Keratinocyte (primary cell): ENCODE data around the gene SHE. TPM values are rescaled to one million over a fixed set of nuclear protein-coding genes. Genes with fewer than 3 reads are reported as not detected.

ENCODE experiments used
- DNase-seq: peaks from one replicate; pipeline ENCODE4 v3.0.0-alpha.2; 2011; ENCODE audit warnings: low read depth, missing footprints, low spot score
- FAIRE-seq: peaks from 2 replicates; lab custom pipeline; 2011; peaks lifted over from hg19 to GRCh38; lab: Jason Lieb, UNC
- H2AFZ ChIP-seq: 2 replicates; pipeline ENCODE4 v1.6.0; 2012; ENCODE audit warnings: low read length, control low read depth, inconsistent platforms; ENCODE audit not compliant: control insufficient read depth
- H3K27ac ChIP-seq: 2 replicates; pipeline ENCODE4 v1.5.1; 2011; ENCODE audit warnings: low read length; ENCODE audit not compliant: control insufficient read depth, insufficient read depth
- H3K27me3 ChIP-seq: 3 replicates; pipeline ENCODE4 v1.6.0; 2011; ENCODE audit warnings: low read length; ENCODE audit not compliant: control insufficient read depth, insufficient read depth; ENCODE audit errors: extremely low read depth
- H3K36me3 ChIP-seq, 2 experiments: 2 replicates in 1 of 2; 3 replicates in 1 of 2; pipeline ENCODE4 v1.5.1; 2011; ENCODE audit warnings: low read length in 2 of 2, mild to moderate bottlenecking in 1 of 2; ENCODE audit not compliant: control insufficient read depth in 2 of 2, insufficient read depth in 2 of 2; ENCODE audit errors: extremely low read depth in 1 of 2
- H3K4me1 ChIP-seq: 3 replicates; pipeline ENCODE4 v1.5.1; 2011; ENCODE audit warnings: low read length; ENCODE audit not compliant: control insufficient read depth, insufficient read depth; ENCODE audit errors: extremely low read depth
- H3K4me2 ChIP-seq: 3 replicates; pipeline ENCODE4 v1.6.0; 2011; ENCODE audit warnings: low read depth, low read length; ENCODE audit not compliant: control insufficient read depth, insufficient read depth; ENCODE audit errors: extremely low read depth
- H3K4me3 ChIP-seq, 3 experiments: fragments of 200-600 bp in 1 of 3; sonication (generic) in 1 of 3; 2 replicates in 2 of 3; 3 replicates in 1 of 3; pipeline ENCODE4 v1.5.1; 2011 to 2016; ENCODE audit warnings: low read length in 3 of 3, mild to moderate bottlenecking in 3 of 3, control low read depth in 2 of 3, inconsistent platforms in 1 of 3, low read depth in 1 of 3, mixed read lengths in 1 of 3, mixed run types in 1 of 3, moderate library complexity in 1 of 3; ENCODE audit not compliant: control insufficient read depth in 2 of 3, insufficient read depth in 2 of 3; ENCODE audit errors: extremely low read depth in 1 of 3
- H3K79me2 ChIP-seq: 2 replicates; pipeline ENCODE4 v1.6.0; 2012; ENCODE audit warnings: low read length; ENCODE audit not compliant: control insufficient read depth, insufficient read depth
- H3K9ac ChIP-seq: 3 replicates; pipeline ENCODE4 v1.6.0; 2011; ENCODE audit warnings: low read length; ENCODE audit not compliant: control insufficient read depth, insufficient read depth; ENCODE audit errors: extremely low read depth
- H3K9me1 ChIP-seq: 3 replicates; pipeline ENCODE4 v1.6.0; 2011; ENCODE audit warnings: low read length; ENCODE audit not compliant: control insufficient read depth, insufficient read depth; ENCODE audit errors: extremely low read depth
- H3K9me3 ChIP-seq: 2 replicates; pipeline ENCODE4 v1.5.1; 2012; ENCODE audit warnings: low read depth, low read length; ENCODE audit not compliant: control insufficient read depth
- H4K20me1 ChIP-seq: 3 replicates; pipeline ENCODE4 v1.6.0; 2011; ENCODE audit warnings: low read length; ENCODE audit not compliant: control insufficient read depth, insufficient read depth; ENCODE audit errors: extremely low read depth
- EZH2 ChIP-seq: IDR thresholded peaks from one replicate; pipeline ENCODE4 v1.6.1; 2012; ENCODE audit warnings: inconsistent platforms, mild to moderate bottlenecking, low read length, moderate library complexity
- dilution Hi-C: fragments of 300-500 bp; cut with MboI; formaldehyde crosslinking; loops from one replicate; pipeline ENCODE4 v1.7.0; 2020; ENCODE audit warnings: low sequenced_read_pairs; ENCODE audit not compliant: extremely low pct_ligation_motif_present
- polyA minus RNA-seq, 3 experiments: library from RNA; depleted of rRNA, polyadenylated mRNA; stranded (reverse); fragments of >200 nt; gene quantifications; 1 replicate in 1 of 3; 2 replicates in 1 of 3; 3 replicates in 1 of 3; pipeline ENCODE4 v1.2.3, GENCODE V29; 2011
- polyA plus RNA-seq, 5 experiments: library from polyadenylated mRNA; depleted of rRNA in 3 of 5; stranded (reverse) in 3 of 5; stranded (forward) in 1 of 5; unstranded in 1 of 5; fragments of >200 nt; gene quantifications; 1 replicate in 1 of 5; 2 replicates in 3 of 5; 3 replicates in 1 of 5; pipeline versions ENCODE4 v1.2.1 to v1.2.3, GENCODE V29; 2011 to 2012; ENCODE audit warnings: missing spikeins in 2 of 5, low read depth in 1 of 5, low replicate concordance in 1 of 5
- TF ChIP-seq, protein P1 (sequence below), 3 experiments: IDR thresholded peaks in 1 of 3; conservative IDR thresholded peaks in 1 of 3; optimal IDR thresholded peaks in 1 of 3; 2 replicates in 2 of 3; 3 replicates in 1 of 3; pipeline versions ENCODE3 to v1.5.1; 2011; ENCODE audit warnings: low read length in 3 of 3, mild to moderate bottlenecking in 3 of 3, moderate library complexity in 2 of 3, control low read depth in 1 of 3, inconsistent platforms in 1 of 3; ENCODE audit not compliant: insufficient read depth in 2 of 3; ENCODE audit errors: extremely low read depth in 1 of 3

SHE gene
- polyA plus RNA-seq (0.01 to 0.02 TPM (median 0.01 TPM) in 3 replicates), polyA minus RNA-seq (not detected in 3 replicates)
- not detected for polyA plus RNA-seq (2011; ENCODE audit: low read depth)
- 0.01 TPM in 1 of 2 replicates, not detected in the other for polyA plus RNA-seq (2011; cell fraction: cytosol; rRNA removed)
- 0.03 TPM in 1 of 2 replicates, not detected in the other for polyA plus RNA-seq (2011; cell fraction: nucleus; rRNA removed)
- 0.25 TPM in 1 of 2 replicates, not detected in the other for polyA plus RNA-seq (2012; ENCODE audit: low replicate concordance)
- polyA minus RNA-seq (2011; cell fraction: cytosol; rRNA and poly(A)+ RNA removed) = not detected
- 0.11 TPM in 1 of 2 replicates, not detected in the other for polyA minus RNA-seq (2011; cell fraction: nucleus; rRNA and poly(A)+ RNA removed)

DNA sequence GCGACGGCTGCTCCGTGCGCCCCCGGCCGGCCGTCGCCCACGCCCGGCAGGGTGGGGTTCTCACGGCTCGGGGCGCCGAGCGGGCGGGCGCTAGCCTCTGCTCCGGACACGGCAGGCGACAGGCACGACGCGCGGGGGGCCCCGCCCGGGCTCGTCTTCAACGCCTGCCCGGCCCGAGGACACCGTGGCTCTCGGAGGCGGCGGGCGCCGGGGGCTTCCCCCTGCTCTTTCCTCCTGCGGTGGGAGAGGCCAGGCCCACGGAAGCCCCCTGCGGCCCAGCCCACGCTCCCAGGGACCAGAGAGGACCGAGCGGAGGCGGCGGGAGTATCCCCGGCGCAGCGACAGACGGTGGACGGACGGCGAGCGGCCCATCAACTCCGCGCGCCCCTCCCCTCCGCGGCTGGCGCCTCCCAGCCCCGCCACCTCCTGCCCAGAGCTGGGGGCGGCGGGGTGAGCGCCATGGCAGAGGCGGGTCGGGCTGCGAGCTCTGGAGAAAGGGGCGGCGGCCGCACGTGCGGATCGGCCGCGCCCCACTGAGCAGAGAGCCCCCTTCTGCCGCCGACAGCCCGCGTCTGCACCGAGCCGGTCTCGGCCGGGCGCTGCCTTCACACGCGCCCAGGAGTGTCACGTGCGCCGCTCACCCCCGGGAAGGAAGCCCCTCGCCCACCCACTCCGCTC is at the start of gene SHE, which contains the start of gene TDRD10:
TSS of gene SHE (minus strand) at position 347 of the 678 bp plus-strand sequence. CDS start 386 bp downstream, outside the sequence.
TSS of gene TDRD10 (plus strand) at position 154 of the 678 bp plus-strand sequence. CDS start 4,685 bp downstream, outside the sequence.
- TF ChIP-seq, protein P1, sequence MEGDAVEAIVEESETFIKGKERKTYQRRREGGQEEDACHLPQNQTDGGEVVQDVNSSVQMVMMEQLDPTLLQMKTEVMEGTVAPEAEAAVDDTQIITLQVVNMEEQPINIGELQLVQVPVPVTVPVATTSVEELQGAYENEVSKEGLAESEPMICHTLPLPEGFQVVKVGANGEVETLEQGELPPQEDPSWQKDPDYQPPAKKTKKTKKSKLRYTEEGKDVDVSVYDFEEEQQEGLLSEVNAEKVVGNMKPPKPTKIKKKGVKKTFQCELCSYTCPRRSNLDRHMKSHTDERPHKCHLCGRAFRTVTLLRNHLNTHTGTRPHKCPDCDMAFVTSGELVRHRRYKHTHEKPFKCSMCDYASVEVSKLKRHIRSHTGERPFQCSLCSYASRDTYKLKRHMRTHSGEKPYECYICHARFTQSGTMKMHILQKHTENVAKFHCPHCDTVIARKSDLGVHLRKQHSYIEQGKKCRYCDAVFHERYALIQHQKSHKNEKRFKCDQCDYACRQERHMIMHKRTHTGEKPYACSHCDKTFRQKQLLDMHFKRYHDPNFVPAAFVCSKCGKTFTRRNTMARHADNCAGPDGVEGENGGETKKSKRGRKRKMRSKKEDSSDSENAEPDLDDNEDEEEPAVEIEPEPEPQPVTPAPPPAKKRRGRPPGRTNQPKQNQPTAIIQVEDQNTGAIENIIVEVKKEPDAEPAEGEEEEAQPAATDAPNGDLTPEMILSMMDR (optimal IDR thresholded peaks at IDR 0.05 in 1 of 3, IDR thresholded peaks at IDR 0.05 in 1 of 3, conservative IDR thresholded peaks at IDR 0.05 in 1 of 3; ENCODE audit: extremely low read depth in 1 of 3, insufficient read depth in 2 of 3, low read length in 3 of 3) = no peak
- TF ChIP-seq EZH2 = peak; percentile 85
- Histone ChIP-seq H3K9me1 (no peaks in the 10 kb centered on the region), H3K9ac (no peak within 1 kb of the TSS), H2AFZ (no peak within 1 kb of the TSS), H3K27ac (no peak within 1 kb of the TSS), H3K36me3 (no peaks in the 10 kb centered on the region), H3K9me3 (peaks cover 7% of the 10 kb centered on the region), H3K4me1 (no peaks in the 10 kb centered on the region), H3K27me3 (peaks cover 40% of the 10 kb centered on the region), H4K20me1 (no peaks in the 10 kb centered on the region), H3K4me3 (no peak within 1 kb of the TSS), H3K79me2 (no peaks in the 10 kb centered on the region), H3K4me2 (peak within 1 kb of the TSS; percentile 39)
- DNase-seq (no peak), FAIRE-seq (no peak)
- dilution Hi-C loops = no loop called here

DNA sequence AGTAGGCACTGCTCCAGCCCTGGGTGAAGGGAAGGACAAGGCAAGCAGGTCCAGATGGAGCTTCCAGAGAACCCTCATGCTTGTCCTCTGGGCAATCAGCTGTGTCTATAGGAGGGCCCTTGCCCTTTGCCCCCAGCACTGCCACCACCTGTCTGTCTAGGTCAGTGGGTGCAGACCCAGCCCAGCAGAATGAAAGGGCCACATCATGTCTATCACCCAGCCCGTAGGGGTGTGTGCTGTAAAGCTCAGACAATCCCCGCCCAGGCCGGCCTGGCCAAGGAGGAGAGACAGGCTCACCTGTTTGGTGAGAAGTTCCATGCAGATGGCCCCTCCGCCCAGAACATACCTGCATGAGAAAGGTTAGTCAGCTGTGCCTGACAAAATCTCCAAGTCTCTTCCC is 49.3 kb upstream of the SHE start:
- FAIRE-seq = no peak
- Histone ChIP-seq H3K4me1 (peaks cover 17% of the 10 kb centered on the region), H3K9ac (no peak overlapping the region), H3K4me3 (no peak overlapping the region), H3K9me1 (peaks cover 2% of the 10 kb centered on the region), H3K27me3 (no peaks in the 10 kb centered on the region), H3K79me2 (peaks cover 10% of the 10 kb centered on the region), H3K9me3 (no peaks in the 10 kb centered on the region), H3K27ac (no peak overlapping the region), H3K36me3 (peaks cover 47 to 70% of the 10 kb centered on the region in 2 experiments), H3K4me2 (no peak overlapping the region), H4K20me1 (peaks cover 2% of the 10 kb centered on the region), H2AFZ (no peak overlapping the region)
- TF ChIP-seq EZH2 = no peak
- TF ChIP-seq, protein P1 (optimal IDR thresholded peaks at IDR 0.05 in 1 of 3, IDR thresholded peaks at IDR 0.05 in 1 of 3, conservative IDR thresholded peaks at IDR 0.05 in 1 of 3; ENCODE audit: extremely low read depth in 1 of 3, insufficient read depth in 2 of 3, low read length in 3 of 3) = no peak
- dilution Hi-C loops = no loop called here
- no peak for DNase-seq
